DOHH2 (cell line): Measurements from ENCODE around the gene MFN2.
A peak's percentile ranks its signal among the peaks of the same experiment; 100 is the strongest.

Experiments
- H3F3A ChIP-seq: fragments of 200-600 bp; sonication (generic), shearing (Covaris generic); 2 replicates; pipeline ENCODE4 v1.6.0; 2016; ENCODE audit warnings: antibody characterized with exemption, mild to moderate bottlenecking; ENCODE audit not compliant: control insufficient read depth, insufficient read depth
- H3K27ac ChIP-seq: fragments of 200-600 bp; sonication (generic); 2 replicates; pipeline ENCODE4 v1.5.1; 2014; ENCODE audit warnings: low read depth, mild to moderate bottlenecking, low read length, moderate library complexity
- H3K27me3 ChIP-seq: fragments of 200-600 bp; sonication (generic); 2 replicates; pipeline ENCODE4 v1.6.1; 2014; ENCODE audit warnings: mild to moderate bottlenecking, low read length, mixed read lengths; ENCODE audit not compliant: control insufficient read depth
- H3K36me3 ChIP-seq: fragments of 200-600 bp; sonication (generic); 2 replicates; pipeline ENCODE4 v1.6.1; 2014; ENCODE audit warnings: mild to moderate bottlenecking, low read length, moderate library complexity, mixed read lengths; ENCODE audit not compliant: control insufficient read depth
- H3K4me1 ChIP-seq: fragments of 200-600 bp; sonication (generic); 2 replicates; pipeline ENCODE4 v1.6.1; 2014; ENCODE audit warnings: mild to moderate bottlenecking, low read length, mixed read lengths; ENCODE audit not compliant: control insufficient read depth
- H3K4me2 ChIP-seq: fragments of 200-600 bp; sonication (generic); 2 replicates; pipeline ENCODE4 v1.6.0; 2014; ENCODE audit warnings: mild to moderate bottlenecking, low read length, moderate library complexity
- H3K4me3 ChIP-seq: fragments of 200-600 bp; sonication (generic); 2 replicates; pipeline ENCODE4 v1.5.1; 2014; ENCODE audit warnings: mild to moderate bottlenecking, low read length, mixed read lengths
- H3K79me2 ChIP-seq: fragments of 200-600 bp; sonication (generic); 2 replicates; pipeline ENCODE4 v1.6.1; 2014; ENCODE audit warnings: mild to moderate bottlenecking, low read length, mixed read lengths; ENCODE audit not compliant: control insufficient read depth
- H3K9me2 ChIP-seq: fragments of 200-600 bp; sonication (generic); replicated peaks from 2 replicates; pipeline ENCODE4 v1.6.1; 2014; ENCODE audit warnings: mild to moderate bottlenecking, low read length, mixed read lengths; ENCODE audit not compliant: control insufficient read depth
- H3K9me3 ChIP-seq: fragments of 200-600 bp; sonication (generic); 2 replicates; pipeline ENCODE4 v1.6.1; 2014; ENCODE audit warnings: antibody characterized with exemption, low read length, mixed read lengths; ENCODE audit not compliant: control insufficient read depth, insufficient read depth
- H4K20me1 ChIP-seq: fragments of 200-600 bp; sonication (generic); 2 replicates; pipeline ENCODE4 v1.6.0; 2014; ENCODE audit warnings: low read depth, mild to moderate bottlenecking, antibody characterized with exemption, low read length, moderate library complexity; ENCODE audit not compliant: control insufficient read depth, insufficient read depth
- CTCF ChIP-seq: fragments of 200-600 bp; sonication (generic); IDR thresholded peaks from one replicate; pipeline ENCODE4 v1.5.1; 2014; ENCODE audit warnings: antibody characterized with exemption, mild to moderate bottlenecking, low read depth, low read length; ENCODE audit not compliant: poor library complexity, severe bottlenecking
- EZH2phosphoT487 ChIP-seq: fragments of 200-600 bp; sonication (generic); IDR thresholded peaks from 2 replicates; pipeline ENCODE4 v1.6.1; 2017; ENCODE audit warnings: borderline replicate concordance, mild to moderate bottlenecking, antibody characterized with exemption, low read length, moderate library complexity, mixed read lengths

MFN2 gene

GRCh38 chr1:11948822-11949458, 31.3 kb upstream of the MFN2 start:
- Histone ChIP-seq H4K20me1 (no peaks in the 10 kb centered on the region), H3K9me2 (no peaks in the 10 kb centered on the region), H3K4me2 (0 out of 2 replicates have a peak overlapping the region, but pooled peaks have one; percentile 14), H3K27ac (no peak overlapping the region), H3K4me3 (no peak overlapping the region), H3K36me3 (peaks cover 25% of the 10 kb centered on the region), H3K4me1 (peaks cover 7% of the 10 kb centered on the region), H3K27me3 (no peaks in the 10 kb centered on the region), H3K79me2 (no peaks in the 10 kb centered on the region), H3K9me3 (peaks cover 10% of the 10 kb centered on the region; the same call in 1 of the 2 replicates), H3F3A (no peaks in the 10 kb centered on the region)
- TF ChIP-seq CTCF (no peak), EZH2phosphoT487 (no peak)

GRCh38 chr1:11951901-11952300, 28.3 kb upstream of the MFN2 start:
- H3K4me3 ChIP-seq = no peak overlapping the region
- TF ChIP-seq EZH2phosphoT487 (no peak), CTCF (no peak)
- H3K36me3 ChIP-seq = peaks cover 24% of the 10 kb centered on the region
- no peak overlapping the region for H3K27ac ChIP-seq
- no peaks in the 10 kb centered on the region for H3K27me3 ChIP-seq
- no peaks in the 10 kb centered on the region for H3F3A ChIP-seq
- no peaks in the 10 kb centered on the region for H4K20me1 ChIP-seq
- peaks cover 10% of the 10 kb centered on the region; the same call in 1 of the 2 replicates for H3K9me3 ChIP-seq
- no peak overlapping the region for H3K4me2 ChIP-seq
- H3K4me1 ChIP-seq = peaks cover 7% of the 10 kb centered on the region
- no peaks in the 10 kb centered on the region for H3K9me2 ChIP-seq
- no peaks in the 10 kb centered on the region for H3K79me2 ChIP-seq

GRCh38 chr1:11952455-11953109, 27.7 kb upstream of the MFN2 start:
- Histone ChIP-seq H4K20me1 (no peaks in the 10 kb centered on the region), H3K79me2 (no peaks in the 10 kb centered on the region), H3K36me3 (peaks cover 28% of the 10 kb centered on the region), H3K27me3 (no peaks in the 10 kb centered on the region), H3K4me1 (peaks cover 7% of the 10 kb centered on the region), H3K27ac (no peak overlapping the region), H3K9me3 (peaks cover 10% of the 10 kb centered on the region; the same call in 1 of the 2 replicates), H3K9me2 (no peaks in the 10 kb centered on the region), H3K4me2 (no peak overlapping the region), H3F3A (no peaks in the 10 kb centered on the region), H3K4me3 (no peak overlapping the region)
- TF ChIP-seq EZH2phosphoT487 = no peak
- no peak for TF ChIP-seq CTCF
